IPS DF 6.9 (cell line): ENCODE measurements around the gene MYBPHL.

Experiments
- DNase-seq: peaks from one replicate; pipeline ENCODE4 v3.0.0-alpha.2; 2013; ENCODE audit warnings: low read depth, low spot score
- H3K27ac ChIP-seq: one replicate; pipeline ENCODE4 v1.5.1; 2013; ENCODE audit warnings: low read length, control low read depth
- H3K27me3 ChIP-seq: 2 replicates; pipeline ENCODE4 v1.6.1; 2013; ENCODE audit warnings: mild to moderate bottlenecking, low read length; ENCODE audit not compliant: control insufficient read depth, insufficient read depth
- H3K36me3 ChIP-seq: 2 replicates; pipeline ENCODE4 v1.6.1; 2013; ENCODE audit warnings: low read length; ENCODE audit not compliant: control insufficient read depth, insufficient read depth
- H3K4me1 ChIP-seq: 2 replicates; pipeline ENCODE4 v1.6.1; 2013; ENCODE audit warnings: low read length; ENCODE audit not compliant: control insufficient read depth, insufficient read depth
- H3K4me3 ChIP-seq: 2 replicates; pipeline ENCODE4 v1.5.1; 2013; ENCODE audit warnings: mild to moderate bottlenecking, low read length
- H3K9me3 ChIP-seq: 2 replicates; pipeline ENCODE4 v1.6.1; 2013; ENCODE audit warnings: low read length, inconsistent platforms; ENCODE audit not compliant: control insufficient read depth, insufficient read depth
- WGBS: extraction: QIAGEN DNeasy Blood & Tissue Kit; methylation state at CpG from one replicate; pipeline ENCODE4 v1.1.7; 2013; ENCODE audit warnings: mixed read lengths, missing lambda C conversion rate; ENCODE audit not compliant: insufficient read length, insufficient coverage; 5-methylcytosine and 5-hydroxymethylcytosine counted together

MYBPHL gene

GRCh38 chr1:109281680-109282496 is 24.9 kb downstream of the MYBPHL start:
- H3K9me3 ChIP-seq, result no peaks in the 10 kb centered on the region
- H3K27ac ChIP-seq, result no peak overlapping the region
- WGBS, result no CpG with 5 or more reads among the region's 28 CpGs
- H3K4me3 ChIP-seq, result peak overlapping the region; percentile 94; the same call in 1 of the 2 replicates
- no peak for DNase-seq
- no peaks in the 10 kb centered on the region for H3K27me3 ChIP-seq
- peaks cover 7% of the 10 kb centered on the region; the same call in 1 of the 2 replicates for H3K36me3 ChIP-seq
- H3K4me1 ChIP-seq, result peaks cover 5% of the 10 kb centered on the region; the same call in 1 of the 2 replicates

- Histone ChIP-seq H3K36me3 (peaks cover 7% of the 10 kb centered on the region; the same call in 1 of the 2 replicates), H3K27ac (no peak overlapping the region), H3K9me3 (no peaks in the 10 kb centered on the region), H3K4me3 (no peak overlapping the region), H3K27me3 (no peaks in the 10 kb centered on the region), H3K4me1 (peaks cover 5% of the 10 kb centered on the region; the same call in 1 of the 2 replicates)
- DNase-seq, result no peak
- no CpG with 5 or more reads among the region's 12 CpGs for WGBS
Measured at GRCh38 chr1:109280862-109281261, 25.9 kb downstream of the MYBPHL start.

- Histone ChIP-seq H3K27ac (no peak overlapping the region), H3K36me3 (peaks cover 7% of the 10 kb centered on the region; the same call in 1 of the 2 replicates), H3K4me1 (peaks cover 5% of the 10 kb centered on the region), H3K9me3 (no peaks in the 10 kb centered on the region), H3K4me3 (no peak overlapping the region), H3K27me3 (no peaks in the 10 kb centered on the region)
- DNase-seq, result no peak
- WGBS, result no CpG with 5 or more reads among the region's 5 CpGs
Measured at GRCh38 chr1:109279615-109280278, 27.1 kb downstream of the MYBPHL start.

GRCh38 chr1:109277434-109278204 is 29.2 kb downstream of the MYBPHL start:
- peak; percentile 82 for DNase-seq
- no CpG with 5 or more reads among the region's 7 CpGs for WGBS
- Histone ChIP-seq H3K27ac (no peak overlapping the region), H3K36me3 (peaks cover 7% of the 10 kb centered on the region), H3K9me3 (no peaks in the 10 kb centered on the region), H3K27me3 (no peaks in the 10 kb centered on the region), H3K4me3 (no peak overlapping the region), H3K4me1 (peaks cover 3% of the 10 kb centered on the region)

- DNase-seq, result no peak
- H3K27me3 ChIP-seq, result no peaks in the 10 kb centered on the region
- peaks cover 13% of the 10 kb centered on the region for H3K36me3 ChIP-seq
- WGBS, result no CpG with 5 or more reads among the region's 9 CpGs
- no peak overlapping the region for H3K4me3 ChIP-seq
- H3K4me1 ChIP-seq, result peaks cover 3% of the 10 kb centered on the region; the same call in 1 of the 2 replicates
- no peak overlapping the region for H3K27ac ChIP-seq
- H3K9me3 ChIP-seq, result no peaks in the 10 kb centered on the region
Measured at GRCh38 chr1:109275706-109276345, 31.0 kb downstream of the MYBPHL start.

- H3K27me3 ChIP-seq, result no peaks in the 10 kb centered on the region
- no CpG with 5 or more reads among the region's 24 CpGs for WGBS
- peaks cover 3% of the 10 kb centered on the region; the same call in 1 of the 2 replicates for H3K4me1 ChIP-seq
- DNase-seq, result no peak
- no peak overlapping the region for H3K4me3 ChIP-seq
- H3K36me3 ChIP-seq, result peaks cover 15% of the 10 kb centered on the region
- H3K27ac ChIP-seq, result no peak overlapping the region
- no peaks in the 10 kb centered on the region for H3K9me3 ChIP-seq
Measured at GRCh38 chr1:109274533-109275476, 32.0 kb downstream of the MYBPHL start.

- WGBS, result no CpG with 5 or more reads among the region's 30 CpGs
- H3K27ac ChIP-seq, result no peak overlapping the region
- H3K36me3 ChIP-seq, result peaks cover 23% of the 10 kb centered on the region
Measured at GRCh38 chr1:109273570-109274288, 33.1 kb downstream of the MYBPHL start.

GRCh38 chr1:109272831-109273547 is 33.8 kb downstream of the MYBPHL start:
- peaks cover 3% of the 10 kb centered on the region; the same call in 1 of the 2 replicates for H3K4me1 ChIP-seq
- no peak for DNase-seq
- no peak overlapping the region for H3K4me3 ChIP-seq
- H3K27ac ChIP-seq, result no peak overlapping the region
- WGBS, result no CpG with 5 or more reads among the region's 16 CpGs
- H3K9me3 ChIP-seq, result no peaks in the 10 kb centered on the region
- H3K27me3 ChIP-seq, result no peaks in the 10 kb centered on the region
- peaks cover 21% of the 10 kb centered on the region for H3K36me3 ChIP-seq

More at GRCh38 chr1:109273570-109274288, 33.1 kb downstream of the MYBPHL start:
- Histone ChIP-seq H3K9me3 (no peaks in the 10 kb centered on the region), H3K4me3 (no peak overlapping the region), H3K4me1 (peaks cover 3% of the 10 kb centered on the region; the same call in 1 of the 2 replicates), H3K27me3 (no peaks in the 10 kb centered on the region)
- no peak for DNase-seq
